Measurements from ENCODE around the gene SH3GL1. TPM values are rescaled to one million over a fixed set of nuclear protein-coding genes. Genes with fewer than 3 reads are reported as not detected.

Gene SH3GL1
- total RNA-seq, 1 donor from 2014 or later = 43.7 TPM

DNA sequence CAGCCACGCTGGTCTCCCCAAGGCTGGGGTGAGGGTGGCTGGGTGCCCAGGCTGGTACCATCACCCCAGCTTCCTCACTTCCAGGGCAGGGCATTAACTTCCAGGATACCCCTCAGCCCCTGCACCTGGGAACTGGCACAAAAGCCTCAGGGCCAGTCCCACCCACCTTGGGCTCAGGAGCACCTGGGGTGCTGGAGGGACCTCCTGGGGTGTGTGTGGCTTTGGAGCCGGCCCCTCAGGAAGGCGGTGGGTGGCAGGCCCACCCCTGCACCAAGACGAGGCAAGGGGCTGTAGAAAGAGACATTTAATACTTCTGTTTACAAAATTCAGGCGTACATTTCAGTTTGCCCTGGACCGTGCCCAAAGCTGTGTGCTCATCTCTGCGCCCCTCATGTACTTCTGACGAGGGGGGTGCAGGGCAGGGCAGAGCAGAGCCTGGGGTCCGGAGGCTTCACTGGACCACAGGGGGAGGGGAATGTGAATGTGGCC, 40.2 kb downstream of the SH3GL1 start:
- no peak for ATAC-seq (ENCODE audit: low read depth)
- intact Hi-C loops (cut with micrococcal nuclease) = no loop called here
- TF ChIP-seq, protein P1, sequence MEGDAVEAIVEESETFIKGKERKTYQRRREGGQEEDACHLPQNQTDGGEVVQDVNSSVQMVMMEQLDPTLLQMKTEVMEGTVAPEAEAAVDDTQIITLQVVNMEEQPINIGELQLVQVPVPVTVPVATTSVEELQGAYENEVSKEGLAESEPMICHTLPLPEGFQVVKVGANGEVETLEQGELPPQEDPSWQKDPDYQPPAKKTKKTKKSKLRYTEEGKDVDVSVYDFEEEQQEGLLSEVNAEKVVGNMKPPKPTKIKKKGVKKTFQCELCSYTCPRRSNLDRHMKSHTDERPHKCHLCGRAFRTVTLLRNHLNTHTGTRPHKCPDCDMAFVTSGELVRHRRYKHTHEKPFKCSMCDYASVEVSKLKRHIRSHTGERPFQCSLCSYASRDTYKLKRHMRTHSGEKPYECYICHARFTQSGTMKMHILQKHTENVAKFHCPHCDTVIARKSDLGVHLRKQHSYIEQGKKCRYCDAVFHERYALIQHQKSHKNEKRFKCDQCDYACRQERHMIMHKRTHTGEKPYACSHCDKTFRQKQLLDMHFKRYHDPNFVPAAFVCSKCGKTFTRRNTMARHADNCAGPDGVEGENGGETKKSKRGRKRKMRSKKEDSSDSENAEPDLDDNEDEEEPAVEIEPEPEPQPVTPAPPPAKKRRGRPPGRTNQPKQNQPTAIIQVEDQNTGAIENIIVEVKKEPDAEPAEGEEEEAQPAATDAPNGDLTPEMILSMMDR (IDR thresholded peaks at IDR 0.05) = no peak
- DNase-seq = no peak
- Mint-ChIP-seq H3K27me3 (no peaks in the 10 kb centered on the region), H3K4me1 (no peaks in the 10 kb centered on the region), H3K27ac (no peak overlapping the region), H3K36me3 (ENCODE audit: low read depth) (peaks cover 45% of the 10 kb centered on the region), H3K4me3 (no peak overlapping the region), H3K9me3 (no peaks in the 10 kb centered on the region)
- ChIA-PET POLR2A (no interaction called here), CTCF (no interaction called here)

DNA sequence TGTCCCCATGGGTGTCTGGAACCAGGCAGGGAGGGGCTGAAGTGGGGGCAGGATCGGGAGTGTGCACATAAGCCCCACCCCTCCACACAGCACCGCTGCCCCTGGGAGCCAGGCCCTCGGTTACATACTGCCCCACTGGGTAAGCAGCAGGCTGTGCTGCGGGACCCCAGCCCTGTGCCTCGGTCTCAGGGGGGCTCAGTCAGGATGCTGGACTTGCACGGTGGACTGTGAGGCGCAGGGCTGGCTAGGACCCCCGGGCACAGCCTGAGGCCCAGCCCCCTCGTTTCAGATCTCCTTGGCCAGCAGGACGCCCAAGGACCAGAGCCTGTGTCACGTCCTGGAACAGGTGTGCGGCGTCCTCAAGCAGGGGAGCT, 40.7 kb downstream of the SH3GL1 start:
- no peak for ATAC-seq (ENCODE audit: low read depth)
- H3K4me1 Mint-ChIP-seq = no peaks in the 10 kb centered on the region
- POLR2A ChIA-PET = no interaction called here

DNA sequence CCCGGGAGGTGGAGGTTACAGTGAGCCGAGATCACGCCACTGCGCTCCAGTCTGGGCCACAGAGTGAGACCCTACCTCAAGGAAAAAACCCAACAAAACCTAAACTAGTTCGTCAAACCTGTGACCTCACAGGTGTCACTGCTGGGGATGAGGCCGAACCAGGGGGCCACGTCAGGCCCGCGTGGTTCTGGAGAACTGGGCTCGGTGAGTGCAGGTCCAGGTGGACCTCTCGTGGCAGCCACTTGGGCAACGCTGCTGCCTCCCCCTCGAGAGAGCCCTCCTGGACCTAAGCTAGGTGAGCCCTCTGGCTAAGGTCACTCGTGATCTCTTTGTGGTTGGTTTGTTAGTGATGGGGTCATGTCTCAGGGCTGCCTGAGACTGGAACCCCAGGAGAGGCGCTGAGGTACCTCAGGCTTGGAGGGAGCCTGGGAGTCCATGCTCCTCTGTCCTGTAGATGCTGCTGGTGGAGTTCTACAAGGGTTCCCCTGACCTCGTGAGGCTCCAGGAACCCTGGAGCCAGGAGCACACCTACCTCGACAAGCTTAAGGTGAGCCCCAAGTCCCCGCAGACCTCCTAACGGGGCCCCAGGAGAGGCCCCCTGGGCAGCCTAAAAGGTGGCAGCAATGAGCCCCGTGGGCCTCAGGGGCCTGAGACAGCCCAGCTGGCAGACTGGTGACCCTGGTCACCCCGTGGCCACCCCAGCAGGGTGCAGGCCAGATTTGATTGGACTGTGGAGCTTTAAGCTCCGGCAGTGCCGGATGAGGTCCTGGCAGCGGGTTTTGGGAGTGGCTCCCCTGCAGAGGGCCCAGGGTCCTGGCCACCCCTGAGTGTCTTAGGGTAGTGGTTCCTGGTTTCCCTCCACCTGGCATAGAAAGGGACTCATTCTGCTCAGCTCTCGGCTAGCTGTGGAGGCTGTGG, 41.4 kb downstream of the SH3GL1 start:
- Mint-ChIP-seq H3K4me1 (no peaks in the 10 kb centered on the region), H3K9me3 (no peaks in the 10 kb centered on the region), H3K27me3 (no peaks in the 10 kb centered on the region), H3K36me3 (ENCODE audit: low read depth) (peaks cover 42% of the 10 kb centered on the region), H3K27ac (no peak overlapping the region), H3K4me3 (no peak overlapping the region)
- ChIA-PET CTCF (no interaction called here), POLR2A (no interaction called here)
- DNase-seq (no peak), ATAC-seq (ENCODE audit: low read depth) (no peak)
- TF ChIP-seq, protein P1 (IDR thresholded peaks at IDR 0.05) = no peak
- intact Hi-C loops (cut with micrococcal nuclease) = no loop called here

More for the DNA sequence above, 40.7 kb downstream of the SH3GL1 start:
- TF ChIP-seq, protein P1 (IDR thresholded peaks at IDR 0.05) = no peak
- H3K27ac Mint-ChIP-seq = no peak overlapping the region
- H3K27me3 Mint-ChIP-seq = no peaks in the 10 kb centered on the region
- H3K9me3 Mint-ChIP-seq = no peaks in the 10 kb centered on the region
- H3K4me3 Mint-ChIP-seq = no peak overlapping the region
- intact Hi-C loops (cut with micrococcal nuclease) = no loop called here
- DNase-seq = no peak
- H3K36me3 Mint-ChIP-seq (ENCODE audit: low read depth) = peaks cover 42% of the 10 kb centered on the region
- CTCF ChIA-PET = no interaction called here

DNA sequence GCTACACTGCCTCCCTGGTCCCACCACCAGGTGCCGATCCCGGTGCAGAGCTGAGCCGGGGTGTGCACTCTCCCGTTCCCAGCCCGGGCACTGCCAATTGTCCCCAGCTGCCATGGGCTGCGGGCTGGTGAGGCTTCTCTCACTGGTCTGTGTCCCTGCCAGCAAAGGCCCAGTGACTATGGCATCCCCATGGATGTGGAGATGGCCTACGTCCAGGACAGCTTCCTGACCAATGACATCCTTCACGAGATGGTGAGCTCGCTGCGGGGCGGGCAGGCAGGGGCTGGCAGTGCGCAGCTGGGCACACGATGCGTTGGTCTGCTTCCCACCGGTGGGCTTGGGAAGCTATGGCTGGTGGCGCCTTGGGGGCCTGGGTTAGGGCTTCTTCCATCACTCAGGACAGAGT, 42.4 kb downstream of the SH3GL1 start:
- POLR2A ChIA-PET = no interaction called here
- no peak overlapping the region for H3K4me3 Mint-ChIP-seq
- H3K4me1 Mint-ChIP-seq = no peaks in the 10 kb centered on the region
- no peaks in the 10 kb centered on the region for H3K9me3 Mint-ChIP-seq
- no peaks in the 10 kb centered on the region for H3K27me3 Mint-ChIP-seq
- intact Hi-C loops (cut with micrococcal nuclease) = no loop called here
- DNase-seq (no peak), ATAC-seq (ENCODE audit: low read depth) (no peak)
- TF ChIP-seq, protein P1 (IDR thresholded peaks at IDR 0.05) = no peak
- peaks cover 35% of the 10 kb centered on the region for H3K36me3 Mint-ChIP-seq (ENCODE audit: low read depth)
- CTCF ChIA-PET = no interaction called here
- H3K27ac Mint-ChIP-seq = no peak overlapping the region

DNA sequence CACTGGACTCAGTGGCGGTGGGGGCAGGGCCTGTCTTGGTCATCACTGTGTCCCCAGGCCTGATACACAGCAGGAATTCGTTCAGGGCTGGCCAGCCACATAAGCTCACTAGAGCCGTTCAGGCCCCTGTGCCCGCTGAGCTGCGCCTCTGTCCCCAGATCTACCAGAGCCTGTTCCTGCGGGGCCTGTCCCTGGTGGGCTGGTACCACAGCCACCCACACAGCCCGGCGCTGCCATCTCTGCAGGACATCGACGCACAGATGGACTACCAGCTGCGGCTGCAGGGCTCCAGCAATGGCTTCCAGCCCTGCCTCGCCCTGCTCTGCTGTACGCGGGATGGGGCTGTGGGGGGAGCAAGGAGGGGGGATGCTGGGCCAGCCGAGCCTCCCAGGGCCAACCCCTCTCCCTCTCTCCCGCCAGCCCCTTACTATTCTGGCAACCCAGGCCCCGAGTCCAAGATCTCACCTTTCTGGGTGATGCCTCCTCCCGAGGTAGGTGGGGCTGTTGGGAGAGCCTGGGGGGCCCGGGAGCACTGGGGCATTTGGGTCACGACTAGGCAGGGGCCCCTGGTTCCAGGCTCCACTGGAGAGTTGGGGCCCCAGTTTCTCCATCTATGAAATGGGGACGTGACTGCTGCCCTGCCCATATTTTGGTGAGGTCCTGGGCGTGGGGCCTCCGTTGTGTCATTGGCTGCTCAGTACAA, 43.1 kb downstream of the SH3GL1 start:
- H3K4me1 Mint-ChIP-seq = peaks cover 2% of the 10 kb centered on the region
- no peak for ATAC-seq (ENCODE audit: low read depth)
- POLR2A ChIA-PET = interaction anchor here (0.7 kb wide), 1 partner anchor 84 kb away, joined by 5 read pairs; no protein-coding TSS in a partner anchor
- no peaks in the 10 kb centered on the region for H3K9me3 Mint-ChIP-seq
- H3K27me3 Mint-ChIP-seq = no peaks in the 10 kb centered on the region
- CTCF ChIA-PET = no interaction called here
- intact Hi-C loops (cut with micrococcal nuclease) = no loop called here
- H3K4me3 Mint-ChIP-seq = no peak overlapping the region
- peaks cover 29% of the 10 kb centered on the region for H3K36me3 Mint-ChIP-seq (ENCODE audit: low read depth)
- TF ChIP-seq, protein P1 (IDR thresholded peaks at IDR 0.05) = no peak
- no peak overlapping the region for H3K27ac Mint-ChIP-seq
- DNase-seq = no peak
